IMR-90 (cell line): ENCODE results near the gene PLXNB3. TPM values are rescaled to one million over a fixed set of nuclear protein-coding genes. Genes with fewer than 3 reads are reported as not detected.

Experiments used
- ATAC-seq: fragments of 200-7000 bp; cut with Tn5 transposase; 2 replicates; pipeline ENCODE4 v1.9.1; 2020; ENCODE audit warnings: low read depth, mild to moderate bottlenecking, moderate library complexity
- BruUV-seq: library from RNA; stranded (reverse); fragments of 400-500 nt; replicated peaks from 2 replicates; lab custom pipeline; 2021; lab: Mats Ljungman, UMichigan
- CTCF ChIA-PET: fragments of 300-600 bp; formaldehyde crosslinking; extraction: SDS; loops from one replicate; lab custom pipeline; 2021; ENCODE audit warnings: antibody characterized with exemption; lab: Yijun Ruan, JAX
- POLR2A ChIA-PET: fragments of 300-600 bp; sonication (Branson Sonifier 250); formaldehyde crosslinking; loops from one replicate; lab custom pipeline; 2022; ENCODE audit warnings: antibody characterized with exemption; ENCODE audit not compliant: unreplicated experiment; lab: Charles Lee
- DNase-seq: peaks from one replicate; pipeline ENCODE4 v3.0.0; 2013
- H2AFZ ChIP-seq: replicated peaks from 2 replicates; pipeline ENCODE3; 2013; ENCODE audit warnings: low read length, mild to moderate bottlenecking; ENCODE audit not compliant: poor library complexity
- H2AK5ac ChIP-seq: 2 replicates; pipeline ENCODE4 v1.6.1; 2013; ENCODE audit warnings: low read depth, low read length, inconsistent platforms
- H2AK9ac ChIP-seq: replicated peaks from 2 replicates; pipeline ENCODE3; 2013; ENCODE audit warnings: mild to moderate bottlenecking, low read depth, low read length, moderate library complexity; ENCODE audit not compliant: poor library complexity
- H2BK120ac ChIP-seq: 2 replicates; pipeline ENCODE4 v1.6.1; 2013; ENCODE audit warnings: low read depth, low read length, inconsistent platforms
- H2BK15ac ChIP-seq: 3 replicates; pipeline ENCODE4 v1.6.1; 2013; ENCODE audit warnings: low read depth, low read length, inconsistent platforms
- H2BK20ac ChIP-seq: 2 replicates; pipeline ENCODE4 v1.6.1; 2013; ENCODE audit warnings: low read depth, mild to moderate bottlenecking, inconsistent platforms, low read length, moderate library complexity
- H2BK5ac ChIP-seq: 2 replicates; pipeline ENCODE4 v1.6.1; 2013; ENCODE audit warnings: mild to moderate bottlenecking, low read depth, low read length, inconsistent platforms; ENCODE audit not compliant: poor library complexity, severe bottlenecking
- H3K14ac ChIP-seq: replicated peaks from 2 replicates; pipeline ENCODE4 v1.6.1; 2013; ENCODE audit warnings: low read depth, low read length, inconsistent platforms
- H3K18ac ChIP-seq: 2 replicates; pipeline ENCODE4 v1.6.1; 2013; ENCODE audit warnings: low read depth, low read length, control low read depth
- H3K23ac ChIP-seq: 2 replicates; pipeline ENCODE4 v1.6.1; 2013; ENCODE audit warnings: low read depth, low read length, inconsistent platforms
- H3K27ac ChIP-seq: 2 replicates; pipeline ENCODE4 v1.5.1; 2013; ENCODE audit warnings: mild to moderate bottlenecking, control low read depth, low read length; ENCODE audit not compliant: insufficient read depth
- H3K27me3 ChIP-seq: 2 replicates; pipeline ENCODE4 v1.6.1; 2013; ENCODE audit warnings: low read length; ENCODE audit not compliant: control insufficient read depth, insufficient read depth
- H3K36me3 ChIP-seq: 2 replicates; pipeline ENCODE4 v1.6.1; 2013; ENCODE audit warnings: low read length, mixed read lengths; ENCODE audit not compliant: control insufficient read depth, insufficient read depth
- H3K4ac ChIP-seq: 2 replicates; pipeline ENCODE4 v1.6.1; 2013; ENCODE audit warnings: low read depth, low read length, inconsistent platforms
- H3K4me1 ChIP-seq: 2 replicates; pipeline ENCODE4 v1.6.1; 2013; ENCODE audit warnings: low read length, mixed read lengths; ENCODE audit not compliant: control insufficient read depth, insufficient read depth
- H3K4me2 ChIP-seq: 2 replicates; pipeline ENCODE4 v1.6.1; 2013; ENCODE audit warnings: low read depth, mild to moderate bottlenecking, control low read depth, low read length, moderate library complexity
- H3K4me3 ChIP-seq: 2 replicates; pipeline ENCODE4 v1.5.1; 2013; ENCODE audit warnings: low read depth, mild to moderate bottlenecking, control low read depth, low read length, moderate library complexity; ENCODE audit not compliant: insufficient read depth
- H3K56ac ChIP-seq: 2 replicates; pipeline ENCODE4 v1.6.1; 2013; ENCODE audit warnings: low read length, inconsistent platforms; ENCODE audit not compliant: insufficient read depth; ENCODE audit errors: extremely low read depth
- H3K79me1 ChIP-seq, 2 experiments: 2 replicates each; pipeline ENCODE4 v1.6.1; 2013; ENCODE audit warnings: low read length in 2 of 2, inconsistent platforms in 1 of 2, low read depth in 1 of 2
- H3K9ac ChIP-seq: 2 replicates; pipeline ENCODE4 v1.6.1; 2013; ENCODE audit warnings: low read depth, low read length, control low read depth
- H3K9me1 ChIP-seq: 2 replicates; pipeline ENCODE4 v1.6.1; 2013; ENCODE audit warnings: low read length, inconsistent platforms; ENCODE audit not compliant: insufficient read depth
- H3K9me3 ChIP-seq: 2 replicates; pipeline ENCODE4 v1.6.1; 2013; ENCODE audit warnings: low read length; ENCODE audit not compliant: control insufficient read depth, insufficient read depth
- H4K20me1 ChIP-seq: 2 replicates; pipeline ENCODE4 v1.6.1; 2013; ENCODE audit warnings: low read length, inconsistent platforms; ENCODE audit not compliant: insufficient read depth
- H4K5ac ChIP-seq: 2 replicates; pipeline ENCODE4 v1.6.1; 2013; ENCODE audit warnings: mild to moderate bottlenecking, low read depth, low read length, control low read depth
- H4K8ac ChIP-seq, 2 experiments: 2 replicates each; pipeline ENCODE4 v1.6.1; 2013; ENCODE audit warnings: low read depth in 2 of 2, low read length in 2 of 2, control low read depth in 1 of 2, inconsistent platforms in 1 of 2
- H4K91ac ChIP-seq: 2 replicates; pipeline ENCODE4 v1.6.1; 2013; ENCODE audit warnings: low read depth, low read length, inconsistent platforms; ENCODE audit not compliant: insufficient read depth
- BHLHE40 ChIP-seq: fragments of 150-350 bp; IDR thresholded peaks from 2 replicates; pipeline ENCODE4 v1.6.1; 2016; ENCODE audit warnings: mild to moderate bottlenecking, low read depth, low read length
- CEBPB ChIP-seq: IDR thresholded peaks from 2 replicates; pipeline ENCODE4 v1.6.1; 2012; ENCODE audit warnings: low read depth, low read length, improper control_type of control experiment
- CHD1 ChIP-seq: IDR thresholded peaks from 2 replicates; pipeline ENCODE4 v1.6.1; 2012; ENCODE audit warnings: low read depth, low read length, improper control_type of control experiment
- CTCF ChIP-seq: conservative IDR thresholded peaks from 2 replicates; pipeline ENCODE4 v1.5.1; 2012; ENCODE audit warnings: mild to moderate bottlenecking, low read depth, low read length, improper control_type of control experiment
- ELK1 ChIP-seq: fragments of 150-350 bp; IDR thresholded peaks from 2 replicates; pipeline ENCODE4 v1.6.1; 2016; ENCODE audit warnings: low read depth, mild to moderate bottlenecking, low read length, moderate library complexity, borderline replicate concordance
- FOS ChIP-seq: fragments of 150-350 bp; IDR thresholded peaks from 2 replicates; pipeline ENCODE4 v1.6.1; 2016; ENCODE audit warnings: low read depth, low read length
- MAFK ChIP-seq: IDR thresholded peaks from 2 replicates; pipeline ENCODE4 v1.6.1; 2012; ENCODE audit warnings: low read depth, low read length, improper control_type of control experiment
- MAZ ChIP-seq: IDR thresholded peaks from 2 replicates; pipeline ENCODE4 v1.6.1; 2012; ENCODE audit warnings: low read depth, mild to moderate bottlenecking, low read length, improper control_type of control experiment, moderate library complexity, borderline replicate concordance
- MXI1 ChIP-seq: IDR thresholded peaks from 2 replicates; pipeline ENCODE4 v1.6.1; 2012; ENCODE audit warnings: low read depth, mild to moderate bottlenecking, low read length, moderate library complexity, borderline replicate concordance
- NFE2L2 ChIP-seq: fragments of 150-350 bp; IDR thresholded peaks from 2 replicates; pipeline ENCODE4 v1.6.1; 2016; ENCODE audit warnings: low read depth, mild to moderate bottlenecking, low read length
- POLR2A ChIP-seq: IDR thresholded peaks from 2 replicates; pipeline ENCODE4 v1.6.1; 2012; ENCODE audit warnings: mild to moderate bottlenecking, low read depth, low read length
- RAD21 ChIP-seq: IDR thresholded peaks from 2 replicates; pipeline ENCODE4 v1.6.1; 2012; ENCODE audit warnings: low read length, improper control_type of control experiment
- RCOR1 ChIP-seq: IDR thresholded peaks from 2 replicates; pipeline ENCODE4 v1.6.1; 2012; ENCODE audit warnings: mild to moderate bottlenecking, low read length, improper control_type of control experiment; ENCODE audit not compliant: insufficient replicate concordance
- RFX5 ChIP-seq: IDR thresholded peaks from 2 replicates; pipeline ENCODE4 v1.8.0; 2012; ENCODE audit warnings: low read depth, mild to moderate bottlenecking, low read length, moderate library complexity
- SMC3 ChIP-seq: fragments of 150-350 bp; IDR thresholded peaks from 2 replicates; pipeline ENCODE4 v1.6.1; 2016; ENCODE audit warnings: low read depth, mild to moderate bottlenecking, antibody characterized with exemption, low read length, moderate library complexity
- USF2 ChIP-seq: fragments of 150-350 bp; IDR thresholded peaks from 2 replicates; pipeline ENCODE4 v1.6.1; 2017; ENCODE audit warnings: mild to moderate bottlenecking, antibody characterized with exemption, low read length, low read depth
- WGBS, 2 experiments: methylation state at CpG; one replicate each; pipeline versions ENCODE4 v1.1.5 to v1.1.7; 2013; ENCODE audit warnings: missing lambda C conversion rate in 2 of 2; ENCODE audit not compliant: insufficient read length in 1 of 2; ENCODE audit errors: extremely low coverage in 2 of 2; 5-methylcytosine and 5-hydroxymethylcytosine counted together
- dilution Hi-C: fragments of 300-500 bp; cut with HindIII; formaldehyde crosslinking; loops from one replicate; pipeline ENCODE4 v1.14.3; 2018; ENCODE audit warnings: low sequenced_read_pairs; ENCODE audit not compliant: unreplicated experiment
- in situ Hi-C: fragments of 300-500 bp; cut with MboI; formaldehyde crosslinking; loops from 3 replicates; pipeline ENCODE4 v1.14.3; 2019; ENCODE audit warnings: low sequenced_read_pairs, inconsistent platforms, mixed read lengths
- intact Hi-C: fragments of 100-400 bp; cut with micrococcal nuclease; formaldehyde crosslinking; loops from 2 replicates; pipeline ENCODE4 v1.10.0; 2022
- polyA plus RNA-seq, 3 experiments: library from polyadenylated mRNA; depleted of rRNA; stranded (reverse); fragments of >200 nt; gene quantifications; 2 replicates each; pipeline ENCODE4 v1.2.3, GENCODE V29; 2012; ENCODE audit warnings: low replicate concordance in 1 of 3
- total RNA-seq: library from RNA; depleted of rRNA; stranded (reverse); fragments of >200 nt; gene quantifications from 2 replicates; pipeline ENCODE4 v1.2.3, GENCODE V29; 2012

Gene PLXNB3
- total and polyA plus RNA-seq, 2 of the 4 experiments (the other 2 are of a cell fraction): 0.36 to 22.3 TPM

GRCh38 chrX:153767674-153768055, 3.6 kb downstream of the PLXNB3 start:
- H3K27ac ChIP-seq: no peak overlapping the region
- H2BK5ac ChIP-seq: no peak overlapping the region
- H2AK9ac ChIP-seq: no peak overlapping the region
- no peaks in the 10 kb centered on the region; the same call in 1 of the 2 replicates for H3K36me3 ChIP-seq
- no peak overlapping the region for H2BK20ac ChIP-seq
- H2AFZ ChIP-seq: no peak overlapping the region
- DNase-seq (no peak), ATAC-seq (no peak)
- no peaks in the 10 kb centered on the region for H3K27me3 ChIP-seq
- intact Hi-C loops (no loop called here), in situ Hi-C loops (loop anchor here (10.0 kb wide), 1 partner anchor 197 kb away; no protein-coding TSS in a partner anchor), dilution Hi-C loops (no loop called here)
- H3K79me1 ChIP-seq: peaks cover 0 to 17% of the 10 kb centered on the region in 2 experiments; a peak in 2 of 4 replicates
- no peak overlapping the region for H3K4me2 ChIP-seq
- H4K91ac ChIP-seq: no peak overlapping the region
- H3K9ac ChIP-seq: no peak overlapping the region
- WGBS, 2 experiments: 80% methylated on average over 4 of the region's 20 CpGs; no CpG with 5 or more reads in 1 of the 2 experiments
- no peak overlapping the region for H3K18ac ChIP-seq
- H3K23ac ChIP-seq: no peak overlapping the region
- no peaks in the 10 kb centered on the region; the same call in 1 of the 2 replicates for H3K9me3 ChIP-seq
- H3K4ac ChIP-seq: no peak overlapping the region
- POLR2A ChIA-PET: no interaction called here
- no peaks in the 10 kb centered on the region for H3K9me1 ChIP-seq
- H3K4me1 ChIP-seq: peaks cover 17% of the 10 kb centered on the region
- no peak overlapping the region for H2BK120ac ChIP-seq
- H2AK5ac ChIP-seq: no peak overlapping the region
- H4K20me1 ChIP-seq: no peaks in the 10 kb centered on the region; the same call in 1 of the 2 replicates
- CTCF ChIA-PET: no interaction called here
- H2BK15ac ChIP-seq: no peak overlapping the region
- H4K8ac ChIP-seq: no peak overlapping the region
- no TSS peak for BruUV-seq
- TF ChIP-seq CTCF: no peak
- no peak for TF ChIP-seq NFE2L2
- no peak for TF ChIP-seq CEBPB
- no peak for TF ChIP-seq MXI1
- TF ChIP-seq MAZ: no peak
- TF ChIP-seq ELK1: no peak
- TF ChIP-seq SMC3: no peak
- no peak for TF ChIP-seq CHD1
- no peak for TF ChIP-seq RFX5
- no peak for TF ChIP-seq MAFK
- TF ChIP-seq FOS: no peak
- TF ChIP-seq BHLHE40: no peak
- no peak for TF ChIP-seq RAD21
- TF ChIP-seq USF2: no peak
- no peak for TF ChIP-seq RCOR1
- TF ChIP-seq POLR2A: no peak
- no peak overlapping the region for H4K5ac ChIP-seq
- H3K4me3 ChIP-seq: no peak overlapping the region
- no peak overlapping the region for H3K56ac ChIP-seq
- H3K14ac ChIP-seq: no peak overlapping the region
